Mesothelial cell of epicardium (in vitro differentiated cells): ENCODE results near the gene CPNE1. TPM values are rescaled to one million over a fixed set of nuclear protein-coding genes. Genes with fewer than 3 reads are reported as not detected.
"Not testable (repeated sequence)": the region's sequence is repeated elsewhere in the genome, so short reads cannot be mapped to it uniquely, and the experiment has no call there.

ENCODE experiments used
- DNase-seq, 2 experiments: peaks; one replicate each; pipeline ENCODE4 v3.0.0; 2021; ENCODE audit warnings: low spot score in 2 of 2; ENCODE audit not compliant: unreplicated experiment in 2 of 2
- H3K27ac Mint-ChIP-seq: 2 replicates; pipeline ENCODE4 v1.8.0; 2021; ENCODE audit warnings: mixed read lengths
- H3K27me3 Mint-ChIP-seq: 2 replicates; pipeline ENCODE4 v1.8.0; 2021; ENCODE audit warnings: low read depth, mixed read lengths
- H3K36me3 Mint-ChIP-seq: 2 replicates; pipeline ENCODE4 v1.8.0; 2021; ENCODE audit warnings: mixed read lengths
- H3K4me1 Mint-ChIP-seq: 2 replicates; pipeline ENCODE4 v1.8.0; 2021; ENCODE audit warnings: mixed read lengths
- H3K4me3 Mint-ChIP-seq: 2 replicates; pipeline ENCODE4 v1.8.0; 2021; ENCODE audit warnings: mild to moderate bottlenecking, moderate library complexity, mixed read lengths
- H3K9me3 Mint-ChIP-seq: 2 replicates; pipeline ENCODE4 v1.8.0; 2021; ENCODE audit warnings: mixed read lengths
- total RNA-seq: library from RNA; stranded (reverse); gene quantifications from 3 replicates; pipeline ENCODE4 v1.2.1, GENCODE V29; 2021
- TF ChIP-seq, protein P1 (sequence below): fragments of 200-600 bp; sonication (generic); IDR thresholded peaks from one replicate; pipeline ENCODE4 v1.5.0; 2021; ENCODE audit warnings: antibody characterized with exemption; ENCODE audit not compliant: unreplicated experiment

Gene CPNE1
- 221 to 246 TPM (median 238 TPM) in 3 replicates for total RNA-seq

- H3K9me3 Mint-ChIP-seq = no peaks in the 10 kb centered on the region
- peak; percentile 86 to 95 for DNase-seq
- peaks cover 46% of the 10 kb centered on the region for H3K4me1 Mint-ChIP-seq
- H3K27me3 Mint-ChIP-seq = no peaks in the 10 kb centered on the region
- peak within 1 kb of the TSS; percentile 100 for H3K27ac Mint-ChIP-seq
- H3K4me3 Mint-ChIP-seq = peak within 1 kb of the TSS; percentile 95
- H3K36me3 Mint-ChIP-seq = peaks cover 4% of the 10 kb centered on the region
- TF ChIP-seq, protein P1, sequence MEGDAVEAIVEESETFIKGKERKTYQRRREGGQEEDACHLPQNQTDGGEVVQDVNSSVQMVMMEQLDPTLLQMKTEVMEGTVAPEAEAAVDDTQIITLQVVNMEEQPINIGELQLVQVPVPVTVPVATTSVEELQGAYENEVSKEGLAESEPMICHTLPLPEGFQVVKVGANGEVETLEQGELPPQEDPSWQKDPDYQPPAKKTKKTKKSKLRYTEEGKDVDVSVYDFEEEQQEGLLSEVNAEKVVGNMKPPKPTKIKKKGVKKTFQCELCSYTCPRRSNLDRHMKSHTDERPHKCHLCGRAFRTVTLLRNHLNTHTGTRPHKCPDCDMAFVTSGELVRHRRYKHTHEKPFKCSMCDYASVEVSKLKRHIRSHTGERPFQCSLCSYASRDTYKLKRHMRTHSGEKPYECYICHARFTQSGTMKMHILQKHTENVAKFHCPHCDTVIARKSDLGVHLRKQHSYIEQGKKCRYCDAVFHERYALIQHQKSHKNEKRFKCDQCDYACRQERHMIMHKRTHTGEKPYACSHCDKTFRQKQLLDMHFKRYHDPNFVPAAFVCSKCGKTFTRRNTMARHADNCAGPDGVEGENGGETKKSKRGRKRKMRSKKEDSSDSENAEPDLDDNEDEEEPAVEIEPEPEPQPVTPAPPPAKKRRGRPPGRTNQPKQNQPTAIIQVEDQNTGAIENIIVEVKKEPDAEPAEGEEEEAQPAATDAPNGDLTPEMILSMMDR = no peak
These were observed at the start of gene CPNE1, which contains the start of gene RBM12 for GRCh38 chr20:35664466-35665206. TSS of gene CPNE1 (minus strand) at chr20:35664900. CDS start at chr20:35632923, 31,977 bp downstream. TSS of gene RBM12 (minus strand) at chr20:35664900. CDS start at chr20:35655322, 9,578 bp downstream.

DNA sequence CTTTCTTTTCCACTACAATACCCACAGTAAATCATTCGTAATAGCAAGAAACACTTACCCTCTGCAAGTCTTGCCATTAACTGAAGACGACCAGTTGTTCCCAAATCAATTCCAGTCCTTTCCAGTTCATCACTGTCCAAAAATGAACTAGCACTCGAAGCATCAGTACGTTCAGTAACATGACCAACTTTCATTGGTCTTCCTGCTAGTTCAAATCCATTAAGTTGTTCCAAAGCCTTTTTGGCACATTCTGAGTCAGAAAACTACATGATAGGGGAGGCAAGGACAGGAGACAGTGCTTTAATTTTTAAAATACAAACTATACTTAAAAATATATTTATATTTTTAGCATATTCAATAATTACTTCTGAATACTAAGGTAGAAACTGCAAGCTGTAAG is 49.4 kb upstream of the CPNE1 start:
- Mint-ChIP-seq H3K4me3 (no peak overlapping the region), H3K4me1 (peaks cover under 1% of the 10 kb centered on the region)
- TF ChIP-seq, protein P1 = no peak

DNA sequence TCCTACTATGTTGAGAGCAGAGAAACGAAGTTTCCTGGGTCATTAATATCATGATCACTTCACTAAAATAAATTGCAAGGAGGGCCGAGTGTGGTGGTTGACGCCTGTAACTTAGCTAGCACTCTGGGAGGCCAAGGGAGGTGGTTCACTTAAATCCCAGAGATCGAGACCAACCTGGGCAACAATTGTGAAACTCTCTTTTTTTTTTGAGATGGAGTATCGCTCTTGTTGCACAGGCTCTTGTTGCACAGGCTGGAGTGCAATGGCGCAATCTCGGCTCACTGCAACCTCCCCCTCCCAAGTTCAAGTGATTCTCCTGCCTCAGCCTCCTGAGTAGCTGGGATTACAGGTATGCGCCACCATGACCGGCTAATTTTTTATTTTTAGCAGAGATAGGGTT is 48.4 kb upstream of the CPNE1 start:
- peaks cover 43% of the 10 kb centered on the region for H3K36me3 Mint-ChIP-seq
- H3K4me1 Mint-ChIP-seq, H3K27ac Mint-ChIP-seq, H3K27me3 Mint-ChIP-seq, H3K4me3 Mint-ChIP-seq, DNase-seq, H3K9me3 Mint-ChIP-seq: not testable (repeated sequence)

More for the DNA sequence above, 49.4 kb upstream of the CPNE1 start:
- Mint-ChIP-seq H3K36me3 (peaks cover 44% of the 10 kb centered on the region), H3K27ac (no peak overlapping the region), H3K27me3 (no peaks in the 10 kb centered on the region), H3K9me3 (no peaks in the 10 kb centered on the region)
- DNase-seq = no peak

DNA sequence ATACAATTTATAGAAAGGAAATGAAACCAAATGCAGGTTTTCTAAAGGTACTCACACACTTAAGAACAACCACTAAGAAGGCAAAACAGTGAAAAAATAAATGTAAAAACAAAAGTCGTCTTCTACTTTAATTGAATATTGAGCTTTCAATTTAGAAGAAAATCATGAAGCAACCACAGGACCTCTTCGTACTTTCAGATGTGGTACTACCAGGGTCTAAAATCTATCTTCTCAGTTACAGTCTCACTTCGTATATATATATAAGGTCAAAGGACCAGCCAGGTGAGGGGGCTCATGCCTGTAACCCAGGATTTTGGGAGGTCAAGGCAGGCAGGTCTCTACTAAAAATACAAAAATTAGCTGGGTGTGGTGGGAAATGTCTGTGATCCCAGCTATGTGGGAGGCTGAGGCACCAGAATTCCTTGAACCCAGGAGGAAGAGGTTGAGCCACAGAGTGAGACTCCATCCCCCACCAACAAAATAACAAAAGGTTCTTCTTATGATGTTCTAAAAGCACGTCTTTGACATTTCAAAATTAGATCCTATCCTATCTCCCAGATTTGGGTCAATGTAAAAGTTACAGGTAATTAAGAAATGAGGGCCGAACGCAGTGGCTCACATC is 47.0 kb upstream of the CPNE1 start:
- TF ChIP-seq, protein P1 = no peak
- H3K9me3 Mint-ChIP-seq = no peaks in the 10 kb centered on the region
- peaks cover 2% of the 10 kb centered on the region for H3K4me1 Mint-ChIP-seq
- H3K36me3 Mint-ChIP-seq = peaks cover 40% of the 10 kb centered on the region
- H3K4me3 Mint-ChIP-seq = no peak overlapping the region
- no peaks in the 10 kb centered on the region for H3K27me3 Mint-ChIP-seq
- DNase-seq = no peak
- H3K27ac Mint-ChIP-seq = peak overlapping the region; percentile 53

- TF ChIP-seq, protein P1 = no peak
- Mint-ChIP-seq H3K27me3 (no peaks in the 10 kb centered on the region), H3K9me3 (no peaks in the 10 kb centered on the region), H3K4me3 (no peak overlapping the region), H3K27ac (peak overlapping the region; percentile 53), H3K4me1 (peaks cover 2% of the 10 kb centered on the region), H3K36me3 (peaks cover 39% of the 10 kb centered on the region)
- no peak for DNase-seq
These were observed 46.3 kb upstream of the CPNE1 start for GRCh38 chr20:35710884-35711587.
